ENCODE data around the gene CLDN34.
A peak's percentile ranks its signal among the peaks of the same experiment; 100 is the strongest.

The CLDN34 gene

GRCh38 chrX:10017872-10018271 lies 50.7 kb downstream of the CLDN34 start:
- peak; percentile 56 for DNase-seq

Data from NCI-H69 (cell line).